T-helper 2 cell (primary cell): ENCODE data around the gene FLAD1.
A peak's percentile ranks its signal among the peaks of the same experiment; 100 is the strongest.
"Not testable (repeated sequence)": the region's sequence is repeated elsewhere in the genome, so short reads cannot be mapped to it uniquely, and the experiment has no call there.

Experiments
- DNase-seq, 5 experiments: peaks; one replicate each; pipeline versions ENCODE4 v3.0.0 to v3.0.0-alpha.2; 2012 to 2022

Gene FLAD1

DNA sequence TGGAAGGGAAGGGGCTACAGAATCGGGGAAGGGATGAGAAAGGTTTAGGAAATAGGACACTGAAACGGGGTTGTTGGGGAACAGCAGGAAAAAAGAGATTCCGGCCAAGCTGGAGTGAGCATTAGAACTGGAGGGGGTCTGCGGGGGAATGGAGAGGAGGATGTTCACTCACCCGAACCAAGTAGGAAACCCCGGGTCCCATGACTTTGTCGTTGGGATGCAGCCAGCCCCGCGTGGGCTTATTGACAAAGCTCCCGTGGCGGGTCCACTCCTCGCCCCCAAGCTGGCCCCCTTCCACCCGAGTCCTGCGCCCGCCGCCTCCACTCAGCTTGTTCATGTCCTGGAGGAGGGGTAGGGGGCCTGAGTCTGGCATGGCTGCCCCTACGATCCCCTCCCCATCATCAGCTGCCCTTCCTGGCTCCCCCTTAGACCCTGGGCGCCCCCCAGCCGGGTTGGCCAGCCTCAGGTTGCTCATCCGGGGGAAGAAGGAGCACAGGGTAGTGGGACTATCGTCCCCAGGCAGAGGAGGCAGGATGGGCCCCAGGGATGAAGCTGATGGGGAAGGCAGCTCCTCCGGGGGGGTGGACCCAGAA, 13.2 kb upstream of the FLAD1 start:
- DNase-seq, result no peak

GRCh38 chr1:154970631-154971340, 12.4 kb upstream of the FLAD1 start, which contains the start of gene SHC1:
TSS of gene SHC1 (minus strand) at chr1:154970747. CDS start at chr1:154970526, 221 bp downstream.
- DNase-seq, result peak in 2 of 5 experiments; percentile 25 to 69

- DNase-seq, result no peak
Observed at GRCh38 chr1:154971341-154971998, 11.7 kb upstream of the FLAD1 start.

GRCh38 chr1:154972213-154972516, 11.0 kb upstream of the FLAD1 start:
- no peak for DNase-seq

DNA sequence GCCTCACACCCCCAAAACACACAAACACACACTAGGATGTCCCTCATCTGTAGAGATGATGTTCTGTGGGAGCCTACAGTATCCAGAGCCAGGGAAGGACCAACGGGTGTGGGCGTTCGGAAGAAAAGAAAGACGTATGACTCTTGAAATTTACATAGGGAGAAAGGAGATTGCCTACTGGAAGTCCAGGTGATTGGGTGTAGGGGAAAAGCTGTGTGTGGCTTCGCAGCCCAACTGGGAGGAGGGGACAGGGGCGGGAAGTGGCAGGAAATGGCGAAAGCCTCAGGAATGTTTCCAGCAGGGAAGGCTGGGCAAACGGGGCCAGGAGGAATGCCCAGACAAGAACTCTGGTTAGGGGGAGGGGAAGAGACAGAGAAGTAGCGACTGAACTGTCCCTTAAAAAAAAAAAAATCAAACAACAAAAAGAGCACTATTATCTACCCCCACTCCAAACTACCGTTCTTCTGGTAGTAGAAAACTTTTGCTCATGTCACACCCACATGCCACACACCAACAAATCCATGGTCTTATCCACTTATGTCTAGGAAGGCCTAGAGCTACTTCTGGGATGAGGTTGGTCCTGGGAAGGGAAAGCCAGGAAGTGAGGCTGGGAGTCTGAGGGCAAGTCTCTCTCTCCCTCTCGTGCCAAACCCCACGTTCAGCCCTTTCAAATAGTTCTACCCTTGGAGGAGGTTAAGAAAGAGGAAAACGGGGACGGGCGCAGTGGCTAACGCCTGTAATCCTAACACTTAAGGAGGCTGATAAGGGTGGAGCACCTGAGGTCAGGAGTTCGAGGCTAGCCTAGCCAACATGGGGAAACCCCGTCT, 10.4 kb upstream of the FLAD1 start:
- DNase-seq, result no peak

DNA sequence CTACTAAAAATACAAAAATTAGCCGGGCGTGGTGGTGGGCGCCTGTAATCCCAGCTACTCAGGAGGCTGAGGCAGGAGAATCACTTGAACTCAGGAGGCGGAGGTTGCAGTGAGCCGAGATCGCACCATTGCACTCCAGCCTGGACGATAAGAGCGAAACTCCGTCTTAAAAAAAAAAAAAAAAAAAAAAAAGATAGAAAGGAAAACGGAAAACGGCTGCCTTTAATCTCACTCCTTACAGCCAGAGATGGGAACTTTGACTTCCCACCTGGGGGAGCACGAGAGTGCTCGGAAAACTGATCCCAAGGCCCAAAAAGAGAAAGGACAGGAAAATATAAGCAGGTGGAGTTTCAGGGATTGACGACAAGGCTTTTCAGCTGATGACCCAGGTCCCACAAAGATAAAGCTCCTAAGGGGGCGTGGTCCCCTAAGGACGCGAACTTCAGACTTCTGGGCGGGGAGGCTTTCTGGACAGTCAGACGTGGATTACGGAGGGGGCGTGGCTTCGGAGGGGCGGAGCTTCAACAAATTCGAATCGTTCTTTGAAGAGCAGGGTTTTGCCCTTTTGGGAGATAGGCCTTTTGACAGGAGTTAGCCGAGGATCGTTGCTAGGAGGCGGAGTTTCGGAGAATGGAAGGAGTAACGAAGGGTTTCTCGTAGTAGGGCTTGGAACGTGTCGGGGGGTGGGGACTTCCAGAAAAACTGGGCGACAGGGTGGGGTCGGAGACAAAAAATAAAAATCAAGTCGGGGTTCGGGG, 9.6 kb upstream of the FLAD1 start:
- peak; percentile 80 to 95 (median 86) for DNase-seq

DNA sequence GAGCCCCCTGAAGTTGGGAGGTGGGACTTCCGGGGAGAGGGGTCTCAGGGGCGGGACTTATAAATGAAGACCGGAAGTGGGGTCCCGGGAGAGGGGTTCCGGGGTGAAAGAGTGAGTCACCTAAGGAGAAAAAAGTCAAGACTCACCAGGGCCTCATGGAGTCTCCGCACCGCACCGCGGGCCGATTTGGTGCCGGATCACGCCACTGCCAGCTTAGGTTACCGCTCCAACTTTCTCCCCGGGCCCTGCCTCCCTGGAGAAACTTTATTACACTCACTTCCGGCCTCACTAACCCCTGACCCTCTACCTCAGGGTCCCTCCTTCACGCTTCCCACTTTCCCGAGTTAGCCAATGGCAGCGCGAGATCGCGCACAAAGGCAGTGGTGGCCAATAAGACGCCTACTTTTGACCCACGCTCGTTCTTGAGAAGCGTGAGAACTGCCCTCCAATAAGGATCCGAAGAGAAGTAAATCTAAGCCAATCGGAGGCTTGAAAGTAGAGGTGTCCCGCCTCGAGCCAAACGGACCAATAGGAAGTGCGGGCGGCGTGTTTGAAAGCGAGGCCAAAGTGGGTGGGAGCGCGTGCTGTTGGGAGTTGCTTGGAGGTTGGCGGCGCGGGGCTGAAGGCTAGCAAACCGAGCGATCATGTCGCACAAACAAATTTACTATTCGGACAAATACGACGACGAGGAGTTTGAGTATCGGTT, 8.9 kb upstream of the FLAD1 start, which contains the start of gene CKS1B:
TSS of gene CKS1B (plus strand) at position 580 of the 706 bp plus-strand sequence. CDS start at position 645, 65 bp downstream.
- peak; percentile 85 to 100 (median 94) for DNase-seq

DNA sequence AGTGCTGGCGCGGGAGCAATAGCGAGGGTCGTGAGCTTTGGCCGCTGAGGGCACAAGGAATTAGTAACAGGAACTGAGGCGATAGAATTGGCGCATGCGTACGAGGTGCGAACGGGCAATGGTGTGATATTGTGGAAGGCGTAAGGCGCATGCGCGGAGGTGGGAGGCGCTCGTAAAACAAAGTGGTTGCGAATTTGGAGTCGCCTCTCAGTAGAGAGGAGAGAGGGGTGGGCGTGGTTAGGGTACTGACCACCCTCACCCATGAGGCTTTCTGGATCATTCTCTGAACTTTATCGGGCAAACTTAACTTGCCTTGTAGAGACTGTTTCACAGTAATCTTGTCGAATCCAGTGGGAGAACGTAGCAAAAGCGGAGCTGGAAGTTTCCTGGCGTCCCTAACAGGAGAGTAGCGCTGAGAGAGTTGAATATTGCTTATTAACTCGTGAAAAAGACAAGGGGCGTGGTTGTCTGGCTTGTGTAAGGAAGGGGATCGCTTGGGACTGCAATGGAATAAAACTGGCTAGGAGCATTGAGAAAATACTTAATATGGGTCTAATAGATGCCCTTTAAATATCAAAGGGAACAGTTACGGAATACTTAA, 8.2 kb upstream of the FLAD1 start:
- peak; percentile 85 to 96 (median 92) for DNase-seq

DNA sequence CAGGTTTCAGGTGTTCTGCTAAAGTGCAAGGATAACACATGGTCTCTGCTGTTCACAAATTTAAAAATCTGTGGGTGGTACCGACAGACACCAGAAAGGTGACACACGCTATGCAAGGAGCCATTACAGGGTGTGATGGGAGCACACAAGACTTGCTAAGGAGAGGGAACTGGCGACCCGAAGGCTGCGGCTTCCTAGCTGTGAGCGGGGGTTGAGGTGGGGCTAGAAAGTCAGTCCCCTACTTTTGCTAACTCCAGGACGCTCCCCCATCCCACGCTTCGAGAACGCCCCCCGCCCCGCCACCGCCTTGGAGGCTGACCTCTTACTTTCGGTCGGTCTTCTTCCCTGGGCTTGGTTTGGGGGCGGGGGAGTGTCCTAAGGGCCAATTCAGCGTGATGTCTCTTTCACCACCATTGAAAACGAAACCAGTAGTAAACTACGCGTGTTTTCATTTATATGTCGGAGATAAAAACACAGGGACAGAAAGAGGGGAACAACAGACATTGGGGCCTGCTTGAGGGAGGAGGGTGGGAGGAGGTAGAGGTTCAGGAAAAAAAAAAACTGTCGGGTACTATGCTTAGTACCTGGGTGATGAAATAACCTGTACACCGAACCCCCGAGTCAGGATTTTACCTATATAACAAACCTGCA, 7.6 kb upstream of the FLAD1 start:
- peak in 4 of 5 experiments; percentile 34 to 68 (median 40) for DNase-seq

DNA sequence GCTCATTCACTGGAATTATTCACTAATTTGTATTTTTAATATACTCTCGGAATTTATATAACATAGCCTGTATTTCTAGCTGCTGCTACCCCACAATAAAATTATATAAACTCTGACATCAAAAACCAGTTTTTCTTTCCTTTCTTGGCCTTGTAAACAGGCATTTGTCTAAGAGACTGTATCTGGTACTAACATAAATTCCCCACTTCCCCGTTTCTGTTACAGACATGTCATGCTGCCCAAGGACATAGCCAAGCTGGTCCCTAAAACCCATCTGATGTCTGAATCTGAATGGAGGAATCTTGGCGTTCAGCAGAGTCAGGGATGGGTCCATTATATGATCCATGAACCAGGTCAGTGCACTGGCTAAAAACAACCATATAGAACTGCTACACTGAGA, 5.4 kb upstream of the FLAD1 start:
- DNase-seq, result not testable (repeated sequence)

GRCh38 chr1:154978360-154978759, 4.8 kb upstream of the FLAD1 start:
- DNase-seq, result no peak

- no peak for DNase-seq
Observed at GRCh38 chr1:154982341-154982740, 803 bp upstream of the FLAD1 start.

DNA sequence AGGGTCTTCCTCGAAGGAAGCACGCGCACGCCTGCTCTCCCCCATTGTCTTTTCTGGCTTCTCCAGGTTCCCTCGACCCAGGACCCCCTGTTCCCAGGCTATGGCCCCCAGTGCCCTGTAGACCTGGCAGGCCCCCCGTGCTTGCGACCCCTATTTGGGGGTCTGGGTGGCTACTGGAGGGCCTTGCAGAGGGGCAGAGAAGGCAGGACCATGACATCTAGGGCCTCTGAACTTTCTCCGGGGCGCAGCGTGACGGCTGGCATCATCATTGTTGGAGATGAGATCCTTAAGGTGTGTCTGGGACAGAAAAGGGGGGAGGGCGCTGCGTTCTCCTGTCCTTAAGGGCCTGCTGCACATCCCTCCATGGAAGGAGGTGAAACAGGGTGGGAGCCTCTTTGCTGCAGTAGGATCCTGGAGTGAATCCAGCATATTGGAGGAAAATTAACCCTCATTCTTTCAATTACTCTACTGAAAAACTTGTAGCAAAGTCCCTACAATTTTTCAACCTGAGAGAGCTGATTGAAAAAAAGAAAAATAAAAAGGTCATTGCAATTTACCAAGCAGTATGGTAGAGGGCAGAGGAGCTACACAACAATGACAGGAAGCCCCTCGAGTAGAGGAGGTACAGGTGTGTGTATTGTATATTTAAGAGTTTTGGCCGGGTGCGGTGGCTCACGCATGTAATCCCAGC, 777 bp downstream of the FLAD1 start:
- peak in 1 of 5 experiments; percentile 43 for DNase-seq

DNA sequence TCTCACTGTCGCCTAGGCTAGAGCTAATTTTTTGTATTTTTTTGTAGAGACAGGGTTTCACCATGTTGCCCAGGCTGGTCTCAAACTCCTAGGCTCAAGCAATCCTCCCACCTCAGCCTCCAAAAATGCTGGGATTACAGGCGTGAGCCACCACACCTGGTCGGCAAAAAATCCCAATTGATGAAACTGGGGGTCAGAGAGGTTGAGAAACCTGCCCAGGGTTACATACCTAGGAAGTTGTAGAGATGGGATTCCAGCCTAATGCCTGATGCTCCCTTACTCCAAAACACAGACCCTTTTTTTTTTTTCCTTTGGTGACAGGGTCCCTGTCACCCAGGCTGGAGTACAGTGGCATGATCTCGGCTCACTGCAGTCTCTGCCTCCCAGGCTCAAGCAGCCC, 3.6 kb downstream of the FLAD1 start:
- DNase-seq, result not testable (repeated sequence)

GRCh38 chr1:154987326-154987725, 4.2 kb downstream of the FLAD1 start:
- DNase-seq, result no peak

DNA sequence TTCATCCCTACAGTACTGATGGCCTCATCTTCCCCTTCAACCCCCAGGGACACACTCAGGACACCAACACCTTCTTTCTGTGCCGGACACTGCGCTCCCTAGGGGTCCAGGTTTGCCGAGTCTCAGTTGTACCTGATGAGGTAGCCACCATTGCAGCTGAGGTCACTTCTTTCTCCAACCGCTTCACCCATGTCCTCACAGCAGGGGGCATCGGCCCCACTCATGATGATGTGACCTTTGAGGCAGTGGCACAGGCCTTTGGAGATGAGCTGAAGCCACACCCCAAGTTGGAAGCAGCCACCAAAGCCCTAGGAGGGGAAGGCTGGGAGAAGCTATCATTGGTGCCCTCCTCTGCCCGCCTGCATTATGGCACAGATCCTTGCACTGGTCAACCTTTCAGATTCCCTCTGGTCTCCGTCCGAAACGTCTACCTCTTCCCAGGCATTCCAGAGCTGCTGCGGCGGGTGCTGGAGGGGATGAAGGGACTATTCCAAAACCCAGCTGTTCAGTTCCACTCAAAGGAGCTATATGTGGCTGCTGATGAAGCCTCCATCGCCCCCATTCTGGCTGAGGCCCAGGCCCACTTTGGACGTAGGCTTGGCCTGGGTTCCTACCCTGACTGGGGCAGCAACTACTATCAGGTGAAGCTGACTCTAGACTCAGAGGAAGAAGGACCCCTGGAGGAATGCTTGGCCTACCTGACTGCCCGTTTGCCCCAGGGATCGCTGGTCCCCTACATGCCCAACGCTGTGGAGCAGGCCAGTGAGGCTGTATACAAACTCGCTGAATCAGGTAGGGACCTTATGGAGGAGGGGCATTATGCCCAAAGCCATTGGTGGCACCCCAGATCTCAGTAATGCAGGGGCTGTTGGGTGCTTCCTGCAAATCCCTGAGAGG, 5.2 kb downstream of the FLAD1 start:
- DNase-seq, result no peak

DNA sequence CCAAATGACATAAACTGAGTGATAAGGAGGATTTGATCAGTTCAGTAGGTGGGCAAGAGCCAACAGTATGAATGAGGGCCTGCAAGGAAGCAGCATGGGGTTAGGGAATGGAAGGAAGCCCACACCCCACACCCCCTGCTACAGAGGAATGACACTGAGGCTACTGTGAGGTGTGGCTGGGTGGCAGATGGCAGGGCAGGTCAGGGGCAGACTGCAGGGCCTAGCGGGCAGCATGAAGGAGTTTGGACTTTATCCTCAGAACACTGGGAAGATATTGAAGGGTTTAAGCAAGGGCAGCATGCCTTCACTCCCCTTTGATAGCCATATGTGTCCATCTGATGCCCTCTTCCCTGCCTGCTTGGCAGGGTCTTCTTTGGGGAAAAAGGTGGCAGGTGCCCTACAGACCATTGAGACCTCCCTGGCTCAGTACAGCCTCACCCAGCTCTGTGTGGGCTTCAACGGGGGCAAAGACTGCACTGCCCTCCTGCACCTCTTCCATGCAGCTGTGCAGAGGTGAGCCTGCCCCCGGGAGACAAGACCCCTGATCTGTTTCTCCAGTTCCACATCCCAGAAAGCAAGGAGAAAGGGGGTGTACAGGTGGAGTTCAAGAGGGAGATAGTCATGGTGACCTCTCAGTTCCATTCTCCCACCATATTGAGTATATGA, 6.2 kb downstream of the FLAD1 start:
- no peak for DNase-seq

- no peak for DNase-seq
Observed at GRCh38 chr1:154990276-154990675, 7.1 kb downstream of the FLAD1 start.
